K562 (cell line): Measurements from ENCODE around the gene LEUTX. TPM values are rescaled to one million over a fixed set of nuclear protein-coding genes. Genes with fewer than 3 reads are reported as not detected.

Experiments
- ATAC-seq: fragments of 200-7000 bp; cut with Tn5 transposase; 3 replicates; pipeline ENCODE4 v1.9.1; 2020; ENCODE audit warnings: moderate library complexity
- BruUV-seq: library from RNA; stranded (reverse); fragments of 400-500 nt; replicated peaks from 2 replicates; lab custom pipeline; 2021; lab: Mats Ljungman, UMichigan
- CTCF ChIA-PET: fragments of 300-600 bp; formaldehyde crosslinking; extraction: SDS; loops from one replicate; lab custom pipeline; 2021; ENCODE audit warnings: low intra/inter-chr PET ratio; lab: Yijun Ruan, JAX
- POLR2A ChIA-PET: fragments of 300-600, 350-650 bp; sonication (Branson Sonifier 250); formaldehyde crosslinking; extraction: SDS; loops from one replicate; lab custom pipeline; 2021; ENCODE audit warnings: antibody characterized with exemption, inconsistent platforms; lab: Yijun Ruan, JAX
- DNase-seq, 4 experiments: peaks; one replicate each; pipeline versions ENCODE4 v3.0.0 to v3.0.0-alpha.2; 2011 to 2018; ENCODE audit warnings: low spot score in 3 of 4, mixed read lengths in 3 of 4; ENCODE audit errors: extremely low read depth in 1 of 4
- FAIRE-seq: peaks from 2 replicates; lab custom pipeline; 2011; peaks lifted over from hg19 to GRCh38; lab: Jason Lieb, UNC
- H2AFZ ChIP-seq: 2 replicates; pipeline ENCODE4 v1.6.0; 2011; ENCODE audit warnings: low read depth, low read length, control low read depth, inconsistent platforms
- H3K27ac ChIP-seq: fragments of 200-600 bp; 3 replicates; pipeline ENCODE4 v1.8.0; 2011; ENCODE audit warnings: low read depth, mild to moderate bottlenecking, control low read depth, inconsistent platforms, low read length, moderate library complexity, mixed read lengths; ENCODE audit errors: extremely low read depth
- H3K27me3 ChIP-seq, 2 experiments: fragments of 300-600 bp in 1 of 2; 2 replicates in 1 of 2; 3 replicates in 1 of 2; pipeline versions ENCODE4 v1.6.0 to v1.8.0; 2011; ENCODE audit warnings: inconsistent platforms in 2 of 2, low read length in 2 of 2, mild to moderate bottlenecking in 1 of 2, mixed read lengths in 1 of 2, moderate library complexity in 1 of 2; ENCODE audit not compliant: control insufficient read depth in 2 of 2, insufficient read depth in 2 of 2
- H3K36me3 ChIP-seq: fragments of 300-600 bp; 3 replicates; pipeline ENCODE4 v1.8.0; 2011; ENCODE audit warnings: mild to moderate bottlenecking, low read length, inconsistent platforms; ENCODE audit not compliant: control insufficient read depth, insufficient read depth
- H3K4me1 ChIP-seq, 2 experiments: fragments of 200-600 bp in 1 of 2; replicated peaks in 1 of 2; 2 replicates in 1 of 2; 3 replicates in 1 of 2; pipeline versions ENCODE4 v1.5.1 to v1.8.0; 2011; ENCODE audit warnings: inconsistent platforms in 2 of 2, low read length in 2 of 2, mild to moderate bottlenecking in 1 of 2, mixed read lengths in 1 of 2, moderate library complexity in 1 of 2; ENCODE audit not compliant: control insufficient read depth in 2 of 2, insufficient read depth in 2 of 2
- H3K4me2 ChIP-seq: 2 replicates; pipeline ENCODE4 v1.6.1; 2011; ENCODE audit warnings: low read length, control low read depth, inconsistent platforms, mixed read lengths; ENCODE audit not compliant: insufficient read depth
- H3K4me3 ChIP-seq: fragments of 200-600 bp; sonication (generic), shearing (Covaris generic); 2 replicates; pipeline ENCODE4 v1.5.1; 2016; ENCODE audit warnings: control low read depth, inconsistent platforms
- H3K79me2 ChIP-seq: fragments of 200-600 bp; 3 replicates; pipeline ENCODE4 v1.8.0; 2011; ENCODE audit warnings: low read length, inconsistent platforms; ENCODE audit not compliant: control insufficient read depth, insufficient read depth
- H3K9ac ChIP-seq, 2 experiments: 2 replicates each; pipeline versions ENCODE4 v1.6.0 to v1.6.1; 2011; ENCODE audit warnings: low read depth in 2 of 2, low read length in 2 of 2, control low read depth in 1 of 2, inconsistent platforms in 1 of 2, mild to moderate bottlenecking in 1 of 2, mixed read lengths in 1 of 2; ENCODE audit not compliant: insufficient read depth in 1 of 2
- H3K9me1 ChIP-seq: one replicate; pipeline ENCODE4 v1.6.0; 2011; ENCODE audit warnings: inconsistent platforms, mild to moderate bottlenecking, low read length, moderate library complexity; ENCODE audit not compliant: control insufficient read depth, insufficient read depth
- H3K9me3 ChIP-seq: replicated peaks from 2 replicates; pipeline ENCODE4 v1.5.1; 2011; ENCODE audit warnings: low read depth, low read length, inconsistent platforms; ENCODE audit not compliant: control insufficient read depth, insufficient read depth
- H4K20me1 ChIP-seq: replicated peaks from 2 replicates; pipeline ENCODE4 v1.6.1; 2011; ENCODE audit warnings: low read length, inconsistent platforms, mixed read lengths; ENCODE audit not compliant: control insufficient read depth, insufficient read depth
- MTA1 ChIP-seq: fragments of 450-650 bp; IDR thresholded peaks from 2 replicates; pipeline ENCODE4 v1.6.1; 2017; ENCODE audit warnings: borderline replicate concordance
- TFAM ChIP-seq: fragments of 250-450 bp; sonication (Bioruptor Pico); conservative IDR thresholded peaks from 2 replicates; pipeline ENCODE4 v1.5.0; 2021; ENCODE audit warnings: mild to moderate bottlenecking, moderate library complexity
- ZBTB7A ChIP-seq: IDR thresholded peaks from 2 replicates; pipeline ENCODE4 v1.6.1; 2011; ENCODE audit warnings: low read depth, mild to moderate bottlenecking, low read length, moderate library complexity, borderline replicate concordance; ENCODE audit not compliant: control insufficient read depth
- ZNF75A ChIP-seq: fragments of 450-650 bp; formaldehyde crosslinking; IDR thresholded peaks from 2 replicates; pipeline ENCODE4 v1.4.0; 2020; ENCODE audit warnings: mild to moderate bottlenecking
- WGBS: fragments of 100-300 bp; shearing (Covaris generic); methylation state at CpG from one replicate; pipeline ENCODE4 v1.1.6; 2016; ENCODE audit warnings: low coverage, mixed read lengths; ENCODE audit not compliant: insufficient coverage; ENCODE audit errors: missing lambda C conversion rate; 5-methylcytosine and 5-hydroxymethylcytosine counted together
- in situ Hi-C: fragments of 300-500 bp; cut with MboI; formaldehyde crosslinking; loops from 4 replicates; pipeline ENCODE4 v1.15.0; 2018; ENCODE audit warnings: inconsistent platforms, mixed read lengths
- intact Hi-C: fragments of 100-400 bp; cut with micrococcal nuclease; formaldehyde crosslinking; loops from 2 replicates; pipeline ENCODE4 v1.14.2; 2022
- polyA plus RNA-seq, 8 experiments: library from polyadenylated mRNA; depleted of rRNA in 4 of 8; stranded (reverse) in 5 of 8; unstranded in 3 of 8; fragments of >200 nt; fragmentation: Nextera tagmentation in 2 of 8; fragmentation: Illumina TruSeq in 1 of 8; extraction: Ambion mirVana in 2 of 8; extraction: Trizol in 1 of 8; gene quantifications; 2 replicates each; pipeline versions ENCODE4 v1.2.1 to v1.2.3, GENCODE V29; 2011 to 2014; ENCODE audit warnings: inconsistent platforms in 1 of 8, missing spikeins in 1 of 8
- total RNA-seq, 7 experiments: library from RNA; depleted of rRNA in 6 of 7; stranded (reverse); fragments of >200 nt in 6 of 7; fragmentation: Illumina TruSeq in 2 of 7; extraction: Trizol in 2 of 7; gene quantifications; 2 replicates each; pipeline versions ENCODE4 v1.2.1 to v1.2.3, GENCODE V29; 2011 to 2021; ENCODE audit warnings: low replicate concordance in 1 of 7
- TF ChIP-seq, protein P1 (sequence below): fragments of 250-450 bp; sonication (Bioruptor Pico); IDR thresholded peaks from 2 replicates; pipeline ENCODE4 v1.4.0; 2020; ENCODE audit warnings: mild to moderate bottlenecking

Gene LEUTX
- total and polyA plus RNA-seq, 9 of the 15 experiments (the other 6 are each of a cell fraction or from before 2014, with no cell fraction given): not detected

- Histone ChIP-seq H3K9me1 (no peaks in the 10 kb centered on the region), H3K36me3 (no peaks in the 10 kb centered on the region), H4K20me1 (no peaks in the 10 kb centered on the region), H3K79me2 (no peaks in the 10 kb centered on the region), H3K4me2 (no peak overlapping the region), H3K9ac (no peak overlapping the region), H2AFZ (no peak overlapping the region), H3K9me3 (no peaks in the 10 kb centered on the region), H3K27me3 (peaks cover 0 to 2% of the 10 kb centered on the region in 2 experiments; a peak in 2 of 5 replicates), H3K4me1 (no peaks in the 10 kb centered on the region), H3K4me3 (no peak overlapping the region)
- in situ Hi-C loops (no loop called here), intact Hi-C loops (no loop called here)
- CTCF ChIA-PET: no interaction called here
- POLR2A ChIA-PET: no interaction called here
- DNase-seq (no peak), ATAC-seq (no peak)
- WGBS: 0% methylated on average over 1 of the region's 1 CpG
- BruUV-seq: no TSS peak
- no peak for TF ChIP-seq ZBTB7A
- no peak for TF ChIP-seq ZNF75A (CRISPR knock-in tag)
- TF ChIP-seq, protein P1, sequence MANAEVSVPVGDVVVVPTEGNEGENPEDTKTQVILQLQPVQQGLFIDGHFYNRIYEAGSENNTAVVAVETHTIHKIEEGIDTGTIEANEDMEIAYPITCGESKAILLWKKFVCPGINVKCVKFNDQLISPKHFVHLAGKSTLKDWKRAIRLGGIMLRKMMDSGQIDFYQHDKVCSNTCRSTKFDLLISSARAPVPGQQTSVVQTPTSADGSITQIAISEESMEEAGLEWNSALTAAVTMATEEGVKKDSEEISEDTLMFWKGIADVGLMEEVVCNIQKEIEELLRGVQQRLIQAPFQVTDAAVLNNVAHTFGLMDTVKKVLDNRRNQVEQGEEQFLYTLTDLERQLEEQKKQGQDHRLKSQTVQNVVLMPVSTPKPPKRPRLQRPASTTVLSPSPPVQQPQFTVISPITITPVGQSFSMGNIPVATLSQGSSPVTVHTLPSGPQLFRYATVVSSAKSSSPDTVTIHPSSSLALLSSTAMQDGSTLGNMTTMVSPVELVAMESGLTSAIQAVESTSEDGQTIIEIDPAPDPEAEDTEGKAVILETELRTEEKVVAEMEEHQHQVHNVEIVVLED (CRISPR knock-in tag): no peak
- TF ChIP-seq TFAM (CRISPR knock-in tag): no peak
- no peak for TF ChIP-seq MTA1
- TF ChIP-seq, all 486 proteins: peak for 0
- no peak overlapping the region for H3K27ac ChIP-seq
- FAIRE-seq: no peak
These were observed 47.0 kb upstream of the LEUTX start for GRCh38 chr19:39731685-39732084.
